ENCODE data around the gene VASH2.

GRCh38 chr1:212935387-212935981, 14.9 kb upstream of the VASH2 start:
- TF ChIP-seq, protein P1, sequence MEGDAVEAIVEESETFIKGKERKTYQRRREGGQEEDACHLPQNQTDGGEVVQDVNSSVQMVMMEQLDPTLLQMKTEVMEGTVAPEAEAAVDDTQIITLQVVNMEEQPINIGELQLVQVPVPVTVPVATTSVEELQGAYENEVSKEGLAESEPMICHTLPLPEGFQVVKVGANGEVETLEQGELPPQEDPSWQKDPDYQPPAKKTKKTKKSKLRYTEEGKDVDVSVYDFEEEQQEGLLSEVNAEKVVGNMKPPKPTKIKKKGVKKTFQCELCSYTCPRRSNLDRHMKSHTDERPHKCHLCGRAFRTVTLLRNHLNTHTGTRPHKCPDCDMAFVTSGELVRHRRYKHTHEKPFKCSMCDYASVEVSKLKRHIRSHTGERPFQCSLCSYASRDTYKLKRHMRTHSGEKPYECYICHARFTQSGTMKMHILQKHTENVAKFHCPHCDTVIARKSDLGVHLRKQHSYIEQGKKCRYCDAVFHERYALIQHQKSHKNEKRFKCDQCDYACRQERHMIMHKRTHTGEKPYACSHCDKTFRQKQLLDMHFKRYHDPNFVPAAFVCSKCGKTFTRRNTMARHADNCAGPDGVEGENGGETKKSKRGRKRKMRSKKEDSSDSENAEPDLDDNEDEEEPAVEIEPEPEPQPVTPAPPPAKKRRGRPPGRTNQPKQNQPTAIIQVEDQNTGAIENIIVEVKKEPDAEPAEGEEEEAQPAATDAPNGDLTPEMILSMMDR (IDR thresholded peaks at IDR 0.05) = no peak
- no peak for TF ChIP-seq CREB1 (CRISPR knock-in tag; IDR thresholded peaks at IDR 0.05)
- no peak for TF ChIP-seq SP1 (CRISPR knock-in tag; conservative IDR thresholded peaks at IDR 0.05)
- TF ChIP-seq ESRRA (CRISPR knock-in tag; IDR thresholded peaks at IDR 0.05; ENCODE audit: borderline replicate concordance) = no peak
- TF ChIP-seq PRDM15 (CRISPR knock-in tag; IDR thresholded peaks at IDR 0.05) = no peak
- no peak for TF ChIP-seq SMAD3 (CRISPR knock-in tag; IDR thresholded peaks at IDR 0.05; ENCODE audit: borderline replicate concordance)
- TF ChIP-seq, protein P2, sequence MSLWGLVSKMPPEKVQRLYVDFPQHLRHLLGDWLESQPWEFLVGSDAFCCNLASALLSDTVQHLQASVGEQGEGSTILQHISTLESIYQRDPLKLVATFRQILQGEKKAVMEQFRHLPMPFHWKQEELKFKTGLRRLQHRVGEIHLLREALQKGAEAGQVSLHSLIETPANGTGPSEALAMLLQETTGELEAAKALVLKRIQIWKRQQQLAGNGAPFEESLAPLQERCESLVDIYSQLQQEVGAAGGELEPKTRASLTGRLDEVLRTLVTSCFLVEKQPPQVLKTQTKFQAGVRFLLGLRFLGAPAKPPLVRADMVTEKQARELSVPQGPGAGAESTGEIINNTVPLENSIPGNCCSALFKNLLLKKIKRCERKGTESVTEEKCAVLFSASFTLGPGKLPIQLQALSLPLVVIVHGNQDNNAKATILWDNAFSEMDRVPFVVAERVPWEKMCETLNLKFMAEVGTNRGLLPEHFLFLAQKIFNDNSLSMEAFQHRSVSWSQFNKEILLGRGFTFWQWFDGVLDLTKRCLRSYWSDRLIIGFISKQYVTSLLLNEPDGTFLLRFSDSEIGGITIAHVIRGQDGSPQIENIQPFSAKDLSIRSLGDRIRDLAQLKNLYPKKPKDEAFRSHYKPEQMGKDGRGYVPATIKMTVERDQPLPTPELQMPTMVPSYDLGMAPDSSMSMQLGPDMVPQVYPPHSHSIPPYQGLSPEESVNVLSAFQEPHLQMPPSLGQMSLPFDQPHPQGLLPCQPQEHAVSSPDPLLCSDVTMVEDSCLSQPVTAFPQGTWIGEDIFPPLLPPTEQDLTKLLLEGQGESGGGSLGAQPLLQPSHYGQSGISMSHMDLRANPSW (CRISPR knock-in tag; conservative IDR thresholded peaks at IDR 0.05; ENCODE audit: low read depth) = no peak
- no peak for TF ChIP-seq E2F5 (CRISPR knock-in tag; IDR thresholded peaks at IDR 0.05)

All from WTC11 (cell line).